8988T (cell line): ENCODE results near the gene FBXW12.
A peak's percentile ranks its signal among the peaks of the same experiment; 100 is the strongest.

ENCODE experiments used
- DNase-seq: peaks from one replicate; pipeline ENCODE4 v3.0.0; 2011

Gene FBXW12

GRCh38 chr3:48436855-48437254 lies 64.8 kb downstream of the FBXW12 start:
- DNase-seq = no peak

GRCh38 chr3:48437812-48438211 lies 65.8 kb downstream of the FBXW12 start:
- no peak for DNase-seq

- DNase-seq = peak; percentile 98
Measured at GRCh38 chr3:48439820-48440589, 68.0 kb downstream of the FBXW12 start, which contains the start of the genes CCDC51 and TMA7. CCDC51 (minus strand) TSS chr3:48440119; CDS start chr3:48435128, 4,991 bp downstream. TMA7 (plus strand) TSS chr3:48440257; CDS start chr3:48440297, 40 bp downstream.

- no peak for DNase-seq
Measured at GRCh38 chr3:48440590-48440958, 68.6 kb downstream of the FBXW12 start.

- DNase-seq = no peak
Measured at GRCh38 chr3:48441940-48442339, 69.9 kb downstream of the FBXW12 start.
